Fibroblast of skin of right biceps (primary cell): ENCODE measurements around the gene PRKAR2B.
"Not testable (repeated sequence)": the region's sequence is repeated elsewhere in the genome, so short reads cannot be mapped to it uniquely, and the experiment has no call there.

Experiments used
- DNase-seq: peaks from one replicate; pipeline ENCODE4 v3.0.0-alpha.2; 2013

Gene PRKAR2B

GRCh38 chr7:107080099-107080505 is 35.6 kb downstream of the PRKAR2B start:
- no peak for DNase-seq

GRCh38 chr7:107080533-107080932 is 36.0 kb downstream of the PRKAR2B start:
- DNase-seq, result no peak

- no peak for DNase-seq
Observed at GRCh38 chr7:107085180-107085579, 40.7 kb downstream of the PRKAR2B start.

GRCh38 chr7:107089627-107090026 is 45.1 kb downstream of the PRKAR2B start:
- DNase-seq, result no peak

GRCh38 chr7:107090457-107090856 is 46.0 kb downstream of the PRKAR2B start:
- DNase-seq, result no peak

GRCh38 chr7:107091306-107091705 is 46.8 kb downstream of the PRKAR2B start:
- no peak for DNase-seq

- not testable (repeated sequence) for DNase-seq
Observed at GRCh38 chr7:107093671-107094070, 49.2 kb downstream of the PRKAR2B start.

GRCh38 chr7:107099154-107099553 is 54.6 kb downstream of the PRKAR2B start:
- not testable (repeated sequence) for DNase-seq

GRCh38 chr7:107100824-107101223 is 56.3 kb downstream of the PRKAR2B start:
- DNase-seq, result no peak

GRCh38 chr7:107103369-107103768 is 58.9 kb downstream of the PRKAR2B start:
- DNase-seq, result peak; percentile 14

GRCh38 chr7:107104801-107105200 is 60.3 kb downstream of the PRKAR2B start:
- DNase-seq, result no peak

GRCh38 chr7:107105591-107106245 is 61.2 kb downstream of the PRKAR2B start:
- peak; percentile 6 for DNase-seq

GRCh38 chr7:107108793-107109371 is 64.4 kb downstream of the PRKAR2B start:
- DNase-seq, result no peak

GRCh38 chr7:107109955-107110354 is 65.5 kb downstream of the PRKAR2B start:
- DNase-seq, result no peak

- DNase-seq, result no peak
Observed at GRCh38 chr7:107111196-107111595, 66.7 kb downstream of the PRKAR2B start.

- no peak for DNase-seq
Observed at GRCh38 chr7:107113866-107114265, 69.4 kb downstream of the PRKAR2B start.

GRCh38 chr7:107115114-107115513 is 70.6 kb downstream of the PRKAR2B start:
- no peak for DNase-seq

GRCh38 chr7:107115762-107116540 is 71.4 kb downstream of the PRKAR2B start:
- DNase-seq, result no peak

GRCh38 chr7:107118109-107118900 is 73.8 kb downstream of the PRKAR2B start:
- DNase-seq, result peak; percentile 45

GRCh38 chr7:107119376-107120105 is 75.0 kb downstream of the PRKAR2B start:
- no peak for DNase-seq

GRCh38 chr7:107122486-107122911 is 78.0 kb downstream of the PRKAR2B start:
- no peak for DNase-seq

GRCh38 chr7:107123392-107123791 is 78.9 kb downstream of the PRKAR2B start:
- DNase-seq, result no peak
